Hematopoietic multipotent progenitor cell treated with erythropoietin and hydrocortisone succinate and interleukin-3 and kit ligand, for 17 days (in vitro differentiated cells): Measurements from ENCODE around the gene SLC4A3.

ENCODE experiments used
- DNase-seq: peaks from one replicate; pipeline ENCODE4 v3.0.0-alpha.2; 2015; ENCODE audit warnings: low spot score

SLC4A3 gene

GRCh38 chr2:219613461-219614070 lies 13.9 kb upstream of the SLC4A3 start:
- DNase-seq, result no peak

GRCh38 chr2:219614076-219614860 lies 13.2 kb upstream of the SLC4A3 start:
- no peak for DNase-seq

DNA sequence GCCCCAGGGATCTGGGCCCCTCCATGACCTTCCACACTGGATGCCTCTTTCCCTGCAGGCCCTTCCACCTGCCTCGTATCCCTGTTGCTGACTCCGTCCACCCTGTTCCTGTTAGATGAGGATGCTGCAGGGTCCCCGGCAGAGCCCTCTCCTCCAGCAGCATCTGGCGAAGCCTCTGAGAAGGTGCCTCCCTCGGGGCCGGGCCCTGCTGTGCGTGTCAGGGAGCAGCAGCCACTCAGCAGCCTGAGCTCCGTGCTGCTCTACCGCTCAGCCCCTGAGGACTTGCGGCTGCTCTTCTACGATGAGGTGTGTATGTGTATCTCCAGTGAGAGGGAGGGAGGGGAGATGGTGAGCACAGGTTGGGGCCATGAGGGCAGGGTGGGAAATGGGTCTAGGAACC lies 12.4 kb upstream of the SLC4A3 start:
- no peak for DNase-seq

DNA sequence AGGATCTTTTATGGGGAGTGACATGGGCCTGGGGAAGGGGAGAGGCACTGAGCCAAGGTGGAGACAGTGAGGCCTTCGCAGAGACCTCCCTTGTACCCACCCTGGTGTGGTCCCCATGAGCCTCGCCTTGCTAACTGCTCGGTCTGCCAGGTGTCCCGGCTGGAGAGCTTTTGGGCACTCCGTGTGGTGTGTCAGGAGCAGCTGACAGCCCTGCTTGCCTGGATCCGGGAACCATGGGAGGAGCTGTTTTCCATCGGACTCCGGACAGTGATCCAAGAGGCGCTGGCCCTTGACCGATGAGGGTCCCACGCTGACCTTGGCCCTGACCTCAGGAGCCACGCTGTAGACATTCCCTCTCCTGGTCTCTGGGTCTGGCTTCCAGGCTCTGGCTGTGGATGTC lies 11.5 kb upstream of the SLC4A3 start:
- DNase-seq, result no peak

DNA sequence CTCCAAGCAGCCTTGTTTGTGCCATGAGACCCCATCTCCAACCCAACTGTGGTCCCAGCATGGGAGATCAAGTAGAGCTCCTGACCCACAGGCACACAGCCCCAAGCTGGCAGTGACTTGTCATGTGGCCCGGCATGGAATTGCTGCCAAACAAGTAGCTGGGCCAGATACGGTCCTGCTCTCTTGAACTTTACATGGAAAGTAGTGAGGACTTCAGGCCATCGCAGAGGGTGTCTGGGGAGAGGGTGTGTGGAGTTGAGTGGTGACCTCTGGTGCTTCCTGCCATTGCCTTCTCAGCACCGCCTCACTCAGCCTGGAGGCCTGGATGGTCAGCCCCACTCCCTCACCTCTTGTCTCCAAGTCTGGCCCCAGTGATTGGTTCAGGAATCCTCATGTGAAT lies 10.9 kb upstream of the SLC4A3 start:
- no peak for DNase-seq

- no peak for DNase-seq
Measured at GRCh38 chr2:219618733-219619122, 8.7 kb upstream of the SLC4A3 start.

- no peak for DNase-seq
Measured at GRCh38 chr2:219619235-219619634, 8.2 kb upstream of the SLC4A3 start.

- DNase-seq, result no peak
Measured at GRCh38 chr2:219620546-219620945, 6.9 kb upstream of the SLC4A3 start.

- no peak for DNase-seq
Measured at GRCh38 chr2:219621935-219622334, 5.5 kb upstream of the SLC4A3 start.

- no peak for DNase-seq
Measured at GRCh38 chr2:219622472-219622871, 5.0 kb upstream of the SLC4A3 start.

DNA sequence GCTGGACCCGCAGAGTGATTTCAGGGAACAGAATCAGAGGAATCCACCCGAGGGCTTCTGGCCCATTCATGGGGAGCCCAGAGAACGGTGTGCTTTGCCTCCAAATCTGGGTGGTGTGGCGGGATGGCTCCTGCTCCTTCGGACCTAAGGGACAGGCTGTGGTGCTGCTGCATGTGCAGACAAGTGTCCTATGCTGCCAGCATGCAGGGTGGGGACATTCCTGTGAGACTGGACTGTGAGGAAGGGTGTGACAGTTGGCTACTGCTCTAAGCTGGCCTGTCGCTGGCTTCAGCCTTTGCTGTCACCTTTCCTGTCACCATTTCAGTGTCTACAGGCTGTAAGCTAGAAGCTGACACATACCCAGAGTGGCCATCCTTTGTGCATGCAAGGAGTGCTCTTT lies 2.9 kb upstream of the SLC4A3 start:
- DNase-seq, result no peak

GRCh38 chr2:219625179-219625578 lies 2.3 kb upstream of the SLC4A3 start:
- DNase-seq, result no peak

- no peak for DNase-seq
Measured at GRCh38 chr2:219626540-219626939, 890 bp upstream of the SLC4A3 start.

- no peak for DNase-seq
Measured at GRCh38 chr2:219628235-219628985, 980 bp downstream of the SLC4A3 start.

DNA sequence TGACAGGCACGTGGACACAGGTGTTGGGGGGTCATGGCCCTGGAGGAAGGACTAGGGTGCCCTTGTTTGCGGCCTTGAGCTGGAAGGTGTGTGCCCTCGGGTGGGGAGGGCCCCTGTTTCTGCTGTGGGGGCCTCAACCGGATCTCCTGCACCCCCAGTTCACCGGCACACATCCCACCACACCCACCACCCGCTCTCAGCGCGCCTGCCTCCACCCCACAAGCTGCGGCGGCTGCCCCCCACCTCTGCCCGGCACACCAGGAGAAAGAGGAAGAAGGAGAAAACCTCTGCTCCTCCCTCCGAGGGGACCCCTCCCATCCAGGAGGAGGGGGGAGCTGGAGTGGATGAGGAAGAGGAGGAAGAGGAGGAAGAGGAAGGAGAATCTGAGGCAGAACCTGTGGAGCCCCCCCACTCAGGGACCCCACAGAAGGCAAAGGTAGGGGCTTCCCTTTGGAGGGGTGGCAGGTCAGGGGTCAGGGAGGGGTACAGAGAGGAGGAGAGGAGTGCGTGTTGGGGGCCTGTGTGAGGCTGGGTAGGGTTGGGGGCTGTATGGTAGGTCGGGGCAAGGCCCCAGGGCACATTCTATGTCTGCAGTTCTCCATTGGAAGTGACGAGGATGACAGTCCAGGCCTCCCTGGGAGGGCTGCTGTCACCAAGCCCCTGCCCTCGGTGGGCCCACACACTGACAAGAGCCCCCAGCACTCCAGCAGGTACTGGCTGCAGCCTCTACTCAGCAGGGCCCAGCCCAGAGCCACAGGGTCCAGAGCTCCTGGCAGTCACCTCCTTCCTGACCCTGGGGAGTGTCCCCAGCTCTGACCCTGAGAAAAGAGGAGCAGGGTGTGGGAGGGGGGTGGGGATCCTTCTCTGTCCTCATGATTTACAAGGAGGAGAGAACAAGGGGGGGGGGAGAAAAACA lies 1.8 kb downstream of the SLC4A3 start:
- no peak for DNase-seq

GRCh38 chr2:219629976-219630695 lies 2.7 kb downstream of the SLC4A3 start:
- no peak for DNase-seq

DNA sequence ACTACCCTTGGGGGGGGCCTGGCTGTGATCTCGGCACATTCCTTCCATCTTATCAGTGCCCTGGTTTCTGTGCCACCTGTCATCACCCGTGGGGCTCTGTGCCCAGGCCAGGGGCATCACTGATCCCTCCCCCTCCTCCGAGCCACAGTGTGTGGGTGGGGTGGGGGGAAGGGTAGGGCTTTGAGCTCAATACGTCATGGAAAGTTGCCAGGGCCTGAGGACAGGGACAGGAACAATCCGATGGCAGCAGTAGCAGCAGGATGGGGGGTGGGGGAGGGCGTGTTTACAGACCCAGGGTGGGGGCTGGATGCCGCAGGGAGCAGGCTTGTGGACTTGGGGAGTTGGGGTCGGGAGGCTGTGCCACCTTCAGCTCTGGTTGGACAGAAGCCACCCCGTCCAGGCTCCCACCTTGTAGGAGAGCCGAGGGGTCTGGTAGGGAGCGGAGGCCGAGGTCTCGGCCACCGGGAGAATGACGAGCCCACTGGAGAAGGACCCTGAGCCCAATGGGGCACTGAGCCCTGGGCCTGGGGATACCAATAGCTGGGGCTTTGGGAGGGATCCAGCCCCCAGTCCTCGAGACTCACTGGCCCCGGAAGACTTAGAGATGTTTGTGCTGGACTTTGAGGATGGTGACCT lies 3.5 kb downstream of the SLC4A3 start:
- no peak for DNase-seq

DNA sequence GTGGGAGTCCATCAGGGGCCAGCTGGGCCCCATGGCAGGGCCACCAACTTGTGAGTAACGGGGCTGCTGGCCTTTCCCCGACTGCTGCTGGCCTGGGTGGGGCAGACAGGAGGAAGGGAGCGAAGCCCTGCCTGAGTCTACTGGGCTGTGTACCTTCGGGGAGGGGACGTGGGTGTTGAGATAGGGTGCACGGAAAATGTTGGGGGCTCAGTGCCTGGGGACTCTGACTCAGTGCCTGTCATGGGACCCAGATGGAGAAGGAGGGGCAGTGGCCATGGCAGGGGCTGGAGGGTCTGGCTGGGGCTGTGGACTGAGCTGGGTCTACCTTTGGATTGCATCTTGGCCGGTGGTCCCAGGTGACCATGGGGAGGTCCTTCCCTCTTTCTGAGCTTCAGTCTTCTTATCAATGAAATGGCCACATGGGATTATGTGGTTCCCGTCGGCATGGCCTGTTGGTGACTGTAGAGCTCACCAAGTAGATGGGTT lies 4.0 kb downstream of the SLC4A3 start:
- no peak for DNase-seq

DNA sequence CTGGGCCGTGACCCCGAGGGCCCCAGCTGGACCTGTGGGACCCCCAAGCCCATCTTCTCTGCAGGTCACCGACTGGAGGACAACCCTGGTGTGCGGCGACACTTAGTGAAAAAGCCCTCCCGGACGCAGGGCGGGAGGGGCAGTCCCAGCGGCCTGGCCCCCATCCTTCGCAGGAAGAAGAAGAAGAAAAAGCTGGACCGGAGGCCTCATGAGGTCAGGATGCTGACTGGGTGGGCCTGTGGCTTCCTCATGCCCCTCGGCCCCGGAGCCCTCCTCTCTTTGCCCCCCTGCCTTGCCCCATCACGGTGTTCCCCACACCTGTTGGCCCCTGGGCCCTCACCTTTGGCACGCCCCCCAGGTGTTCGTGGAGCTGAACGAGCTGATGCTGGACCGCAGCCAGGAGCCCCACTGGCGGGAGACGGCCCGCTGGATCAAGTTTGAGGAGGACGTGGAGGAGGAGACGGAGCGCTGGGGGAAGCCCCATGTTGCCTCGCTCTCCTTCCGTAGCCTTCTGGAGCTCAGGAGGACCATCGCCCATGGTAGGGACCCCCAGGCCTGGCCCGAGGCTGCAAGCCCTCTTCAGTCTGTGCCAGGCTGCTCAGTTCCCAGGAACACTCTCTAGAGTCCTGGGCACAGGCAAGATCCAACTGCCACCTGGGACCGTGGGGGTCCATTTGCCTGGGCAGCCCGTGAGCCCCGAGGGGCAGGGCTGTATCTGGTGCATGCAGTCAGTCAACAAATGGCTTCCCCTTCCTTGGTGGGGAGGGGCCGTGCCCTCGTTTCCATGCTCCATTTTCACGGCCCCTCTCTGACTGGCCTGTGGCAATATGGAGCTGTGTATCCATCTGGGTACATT lies 4.7 kb downstream of the SLC4A3 start:
- no peak for DNase-seq

DNA sequence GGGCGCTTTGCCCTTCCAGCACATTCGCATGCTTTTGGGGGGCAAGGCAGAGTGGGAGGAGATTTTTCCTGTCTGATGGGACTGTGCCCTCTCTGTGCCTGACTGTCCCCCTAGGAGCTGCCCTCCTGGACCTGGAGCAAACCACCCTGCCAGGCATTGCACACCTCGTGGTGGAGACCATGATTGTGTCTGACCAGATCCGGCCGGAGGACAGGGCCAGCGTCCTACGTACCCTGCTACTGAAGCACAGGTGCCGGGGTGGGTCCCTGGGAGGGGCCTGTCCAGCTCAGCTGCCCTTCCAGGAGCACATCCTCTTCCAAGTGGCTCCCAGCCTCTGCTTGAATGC lies 5.3 kb downstream of the SLC4A3 start:
- DNase-seq, result no peak
